A549 (cell line): Measurements from ENCODE around the gene LSM3. TPM values are rescaled to one million over a fixed set of nuclear protein-coding genes. Genes with fewer than 3 reads are reported as not detected.

Source experiments
- ATAC-seq, 2 experiments: fragments of 200-7000 bp in 1 of 2; fragments of >200 bp in 1 of 2; cut with Nextera tagmentation in 1 of 2; cut with Tn5 transposase in 1 of 2; 3 replicates each; pipeline versions ENCODE4 v1.8.0 to v1.9.1; 2018 to 2020; ENCODE audit warnings: mild to moderate bottlenecking in 1 of 2, moderate library complexity in 1 of 2
- CTCF ChIA-PET: fragments of 300-600 bp; sonication (Branson Sonifier 250); formaldehyde crosslinking; extraction: SDS; loops from one replicate; lab custom pipeline; 2021; ENCODE audit warnings: antibody characterized with exemption, inconsistent platforms; lab: Yijun Ruan, JAX
- POLR2A ChIA-PET: fragments of 350-600 bp; formaldehyde crosslinking; extraction: SDS; loops from one replicate; lab custom pipeline; 2021; ENCODE audit warnings: antibody characterized with exemption, inconsistent platforms; lab: Yijun Ruan, JAX
- DNase-seq, 2 experiments: peaks; one replicate each; pipeline versions ENCODE4 v3.0.0 to v3.0.0-alpha.2; 2011 to 2016; ENCODE audit warnings: low read depth in 1 of 2, low spot score in 1 of 2
- FAIRE-seq: peaks from 2 replicates; lab custom pipeline; 2011; peaks lifted over from hg19 to GRCh38; lab: Jason Lieb, UNC
- H3K27ac ChIP-seq, 2 experiments: fragments of >200 bp; sonication (Bioruptor Twin); formaldehyde crosslinking; 3 replicates each; pipeline ENCODE4 v1.5.1; 2016 to 2017
- H3K4me1 ChIP-seq: fragments of >200 bp; sonication (Bioruptor Twin); formaldehyde crosslinking; 3 replicates; pipeline ENCODE4 v1.6.1; 2016
- H3K4me2 ChIP-seq: fragments of >200 bp; sonication (Bioruptor Twin); formaldehyde crosslinking; 3 replicates; pipeline ENCODE4 v1.6.1; 2016
- H3K4me3 ChIP-seq: fragments of >200 bp; sonication (Bioruptor Twin); formaldehyde crosslinking; 3 replicates; pipeline ENCODE4 v1.5.1; 2016
- H3K9me3 ChIP-seq: fragments of >200 bp; sonication (Bioruptor Twin); formaldehyde crosslinking; 3 replicates; pipeline ENCODE4 v1.6.1; 2016
- CBX2 ChIP-seq: fragments of 200-600 bp; sonication (generic); IDR thresholded peaks from 2 replicates; pipeline ENCODE4 v1.6.1; 2016; ENCODE audit warnings: low read depth, mild to moderate bottlenecking, borderline replicate concordance
- EHMT2 ChIP-seq: fragments of 200-600 bp; sonication (generic); IDR thresholded peaks from 2 replicates; pipeline ENCODE4 v1.6.1; 2016; ENCODE audit warnings: antibody characterized with exemption, low read depth, mild to moderate bottlenecking, moderate library complexity
- ESRRA ChIP-seq: fragments of 150-350 bp; IDR thresholded peaks from 2 replicates; pipeline ENCODE4 v1.6.1; 2014; ENCODE audit warnings: mild to moderate bottlenecking, low read length, borderline replicate concordance
- FOSL2 ChIP-seq, 2 experiments: fragments of 450-650 bp in 1 of 2; fragments of >200 bp in 1 of 2; sonication (Bioruptor Twin) in 1 of 2; formaldehyde crosslinking; IDR thresholded peaks; 2 replicates each; pipeline versions ENCODE4 v1.5.0 to v1.6.1; 2016 to 2020; ENCODE audit warnings: mild to moderate bottlenecking in 1 of 2, moderate library complexity in 1 of 2
- HDAC2 ChIP-seq: fragments of 200-600 bp; sonication (generic); IDR thresholded peaks from 2 replicates; pipeline ENCODE4 v1.6.1; 2016
- HEYL ChIP-seq: fragments of 250-450 bp; sonication (Bioruptor Pico); IDR thresholded peaks from 2 replicates; pipeline ENCODE4 v1.8.0; 2021; ENCODE audit warnings: mild to moderate bottlenecking, moderate library complexity
- HOXA7 ChIP-seq: fragments of 250-450 bp; sonication (Bioruptor Pico); IDR thresholded peaks from 2 replicates; pipeline ENCODE4 v1.5.0; 2020; ENCODE audit warnings: mild to moderate bottlenecking, moderate library complexity
- HOXB13 ChIP-seq: fragments of 250-450 bp; sonication (Bioruptor Pico); IDR thresholded peaks from 2 replicates; pipeline ENCODE4 v1.5.0; 2020; ENCODE audit warnings: low read depth, mild to moderate bottlenecking, moderate library complexity
- JUN ChIP-seq, 2 experiments: fragments of >200 bp; sonication (Bioruptor Twin); formaldehyde crosslinking; IDR thresholded peaks; 2 replicates in 1 of 2; 3 replicates in 1 of 2; pipeline ENCODE4 v1.6.1; 2016 to 2017
- MAFK ChIP-seq: fragments of 450-650 bp; IDR thresholded peaks from 2 replicates; pipeline ENCODE4 v1.6.1; 2014; ENCODE audit not compliant: partially characterized antibody
- MYC ChIP-seq: IDR thresholded peaks from 2 replicates; pipeline ENCODE4 v1.6.1; 2012; ENCODE audit warnings: mild to moderate bottlenecking, inconsistent platforms, low read length, improper control_type of control experiment, borderline replicate concordance
- NFE2L2 ChIP-seq: fragments of 150-350 bp; conservative IDR thresholded peaks from 2 replicates; pipeline ENCODE4 v1.6.1; 2014; ENCODE audit warnings: low read length
- NPAS2 ChIP-seq: fragments of 250-450 bp; sonication (Bioruptor Pico); IDR thresholded peaks from 2 replicates; pipeline ENCODE4 v1.8.0; 2022; ENCODE audit warnings: mild to moderate bottlenecking, moderate library complexity, borderline replicate concordance
- RAD21 ChIP-seq, 2 experiments: fragments of >200 bp in 1 of 2; sonication (Bioruptor Twin) in 1 of 2; formaldehyde crosslinking in 1 of 2; IDR thresholded peaks in 1 of 2; conservative IDR thresholded peaks in 1 of 2; 2 replicates in 1 of 2; 3 replicates in 1 of 2; pipeline ENCODE4 v1.6.1; 2012 to 2018; ENCODE audit warnings: inconsistent platforms in 1 of 2
- TFCP2L1 ChIP-seq: fragments of 250-450 bp; sonication (Bioruptor Pico); IDR thresholded peaks from 2 replicates; pipeline ENCODE4 v1.5.0; 2021; ENCODE audit warnings: mild to moderate bottlenecking
- ZC3H11A ChIP-seq: fragments of 450-650 bp; IDR thresholded peaks from 2 replicates; pipeline ENCODE4 v1.6.1; 2014; ENCODE audit warnings: antibody characterized with exemption, mild to moderate bottlenecking
- ZSCAN20 ChIP-seq: fragments of 250-450 bp; sonication (Bioruptor Pico); IDR thresholded peaks from 2 replicates; pipeline ENCODE4 v1.8.0; 2022; ENCODE audit warnings: mild to moderate bottlenecking, moderate library complexity
- WGBS: methylation state at CpG from one replicate; pipeline ENCODE4 v1.1.6; 2017; ENCODE audit errors: missing lambda C conversion rate; 5-methylcytosine and 5-hydroxymethylcytosine counted together
- polyA plus RNA-seq, 4 experiments: library from polyadenylated mRNA; depleted of rRNA in 3 of 4; stranded (reverse); fragments of >200 nt; fragmentation: RNase III in 1 of 4; extraction: RNeasy Plus Mini Kit Qiagen cat#74134 plus additional on column Dnase treatment in 1 of 4; gene quantifications; 2 replicates in 3 of 4; 3 replicates in 1 of 4; pipeline ENCODE4 v1.2.3, GENCODE V29; 2011 to 2017
- TF ChIP-seq, protein P1 (sequence below): IDR thresholded peaks from 2 replicates; pipeline ENCODE4 v1.6.1; 2012
- TF ChIP-seq, protein P2 (sequence below): fragments of 150-350 bp; IDR thresholded peaks from 2 replicates; pipeline ENCODE4 v1.6.1; 2014; ENCODE audit warnings: low read depth, mild to moderate bottlenecking, low read length
- TF ChIP-seq, protein P3 (sequence below): fragments of >200 bp; sonication (Bioruptor Twin); formaldehyde crosslinking; IDR thresholded peaks from 3 replicates; pipeline ENCODE4 v1.5.1; 2016
- TF ChIP-seq, protein P4 (sequence below): IDR thresholded peaks from 2 replicates; pipeline ENCODE4 v1.6.1; 2012; ENCODE audit warnings: low read depth, borderline replicate concordance
- TF ChIP-seq, protein P5 (sequence below): fragments of 200-600 bp; sonication (generic); IDR thresholded peaks from 2 replicates; pipeline ENCODE4 v1.6.1; 2016; ENCODE audit warnings: antibody characterized with exemption, mild to moderate bottlenecking, moderate library complexity

The LSM3 gene
- polyA plus RNA-seq, 2 of the 4 experiments (the other 2 are of a cell fraction) = 23.9 to 32.0 TPM

DNA sequence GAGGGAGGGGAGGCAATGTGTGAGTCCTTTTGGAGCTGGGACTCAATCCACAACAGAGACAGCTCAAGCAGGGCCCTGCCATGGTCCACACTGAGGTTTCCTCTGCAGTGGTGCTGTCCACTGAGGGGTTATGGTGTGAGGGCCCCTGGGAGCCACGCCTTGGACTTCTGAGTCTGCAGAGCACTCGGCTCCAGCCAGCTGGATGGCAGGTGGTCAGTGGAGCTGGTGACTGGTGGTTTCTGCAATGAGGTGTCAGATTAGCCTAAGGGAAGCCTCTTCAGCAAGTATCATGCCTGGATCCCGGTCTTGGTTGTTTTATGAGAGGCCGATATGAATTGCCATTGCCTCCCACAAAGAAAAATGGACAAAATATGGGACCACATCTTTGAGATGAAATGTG is 21.7 kb downstream of the LSM3 start:
- 94% methylated on average over 4 of the region's 4 CpGs for WGBS
- no peak for ATAC-seq

DNA sequence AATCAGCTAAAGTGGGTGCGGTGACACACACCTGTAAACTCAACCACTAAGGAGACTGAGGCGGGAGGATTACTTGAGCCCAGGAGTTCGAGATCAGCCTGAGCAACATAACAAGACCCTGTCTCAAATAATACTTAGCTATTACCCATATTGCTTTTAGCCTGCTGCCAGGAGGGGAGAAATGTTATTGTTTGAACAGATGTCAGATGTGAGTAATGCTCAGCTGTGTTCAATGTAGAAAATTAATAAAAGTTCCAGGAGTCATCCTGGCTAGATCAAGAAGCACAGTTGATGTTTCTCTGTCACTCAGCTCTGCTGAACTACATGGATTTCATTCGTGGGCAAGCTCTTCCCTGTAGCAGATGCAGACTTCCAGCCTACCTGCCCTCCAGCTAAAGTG is 22.2 kb downstream of the LSM3 start:
- no peak overlapping the region for H3K27ac ChIP-seq
- no peaks in the 10 kb centered on the region for H3K9me3 ChIP-seq
- FAIRE-seq (no peak), DNase-seq (no peak), ATAC-seq (no peak)
- CTCF ChIA-PET = interaction anchor here (0.6 to 5.4 kb wide), 15 partner anchors 13 to 720 kb away, joined by 3 to 69 read pairs (median 4); no protein-coding TSS in a partner anchor
- WGBS = 92% methylated on average over 4 of the region's 4 CpGs
- no peaks in the 10 kb centered on the region for H3K4me1 ChIP-seq
- POLR2A ChIA-PET = interaction anchor here (1.3 kb wide), 1 partner anchor 22 kb away, joined by 6 read pairs; the partner anchor contains the start of genes LSM3 and XPC
- H3K4me3 ChIP-seq = no peak overlapping the region
- no peak overlapping the region for H3K4me2 ChIP-seq
- no peak for TF ChIP-seq FOSL2 (IDR thresholded peaks at IDR 0.05)
- no peak for TF ChIP-seq FOSL2 (CRISPR knock-in tag; IDR thresholded peaks at IDR 0.05)
- TF ChIP-seq, protein P1, sequence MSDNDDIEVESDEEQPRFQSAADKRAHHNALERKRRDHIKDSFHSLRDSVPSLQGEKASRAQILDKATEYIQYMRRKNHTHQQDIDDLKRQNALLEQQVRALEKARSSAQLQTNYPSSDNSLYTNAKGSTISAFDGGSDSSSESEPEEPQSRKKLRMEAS = no peak
- TF ChIP-seq HOXB13 = no peak
- no peak for TF ChIP-seq HOXA7
- TF ChIP-seq RAD21 (conservative IDR thresholded peaks at IDR 0.05 in 1 of 2, IDR thresholded peaks at IDR 0.05 in 1 of 2) = no peak
- no peak for TF ChIP-seq HDAC2
- no peak for TF ChIP-seq ESRRA

More for the DNA sequence above, 21.7 kb downstream of the LSM3 start:
- no peaks in the 10 kb centered on the region for H3K4me1 ChIP-seq
- TF ChIP-seq ESRRA (no peak), NFE2L2 (no peak), ZC3H11A (no peak), RAD21 (conservative IDR thresholded peaks at IDR 0.05 in 1 of 2, IDR thresholded peaks at IDR 0.05 in 1 of 2) (no peak), MYC (no peak), EHMT2 (no peak), NPAS2 (CRISPR knock-in tag) (no peak), MAFK (no peak), HEYL (CRISPR knock-in tag) (no peak), TFCP2L1 (CRISPR knock-in tag) (no peak), ZSCAN20 (no peak), JUN (IDR thresholded peaks at IDR 0.05) (no peak), CBX2 (no peak)
- TF ChIP-seq, protein P2, sequence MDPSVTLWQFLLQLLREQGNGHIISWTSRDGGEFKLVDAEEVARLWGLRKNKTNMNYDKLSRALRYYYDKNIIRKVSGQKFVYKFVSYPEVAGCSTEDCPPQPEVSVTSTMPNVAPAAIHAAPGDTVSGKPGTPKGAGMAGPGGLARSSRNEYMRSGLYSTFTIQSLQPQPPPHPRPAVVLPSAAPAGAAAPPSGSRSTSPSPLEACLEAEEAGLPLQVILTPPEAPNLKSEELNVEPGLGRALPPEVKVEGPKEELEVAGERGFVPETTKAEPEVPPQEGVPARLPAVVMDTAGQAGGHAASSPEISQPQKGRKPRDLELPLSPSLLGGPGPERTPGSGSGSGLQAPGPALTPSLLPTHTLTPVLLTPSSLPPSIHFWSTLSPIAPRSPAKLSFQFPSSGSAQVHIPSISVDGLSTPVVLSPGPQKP = no peak
- TF ChIP-seq, protein P1 = no peak
- TF ChIP-seq, protein P3, sequence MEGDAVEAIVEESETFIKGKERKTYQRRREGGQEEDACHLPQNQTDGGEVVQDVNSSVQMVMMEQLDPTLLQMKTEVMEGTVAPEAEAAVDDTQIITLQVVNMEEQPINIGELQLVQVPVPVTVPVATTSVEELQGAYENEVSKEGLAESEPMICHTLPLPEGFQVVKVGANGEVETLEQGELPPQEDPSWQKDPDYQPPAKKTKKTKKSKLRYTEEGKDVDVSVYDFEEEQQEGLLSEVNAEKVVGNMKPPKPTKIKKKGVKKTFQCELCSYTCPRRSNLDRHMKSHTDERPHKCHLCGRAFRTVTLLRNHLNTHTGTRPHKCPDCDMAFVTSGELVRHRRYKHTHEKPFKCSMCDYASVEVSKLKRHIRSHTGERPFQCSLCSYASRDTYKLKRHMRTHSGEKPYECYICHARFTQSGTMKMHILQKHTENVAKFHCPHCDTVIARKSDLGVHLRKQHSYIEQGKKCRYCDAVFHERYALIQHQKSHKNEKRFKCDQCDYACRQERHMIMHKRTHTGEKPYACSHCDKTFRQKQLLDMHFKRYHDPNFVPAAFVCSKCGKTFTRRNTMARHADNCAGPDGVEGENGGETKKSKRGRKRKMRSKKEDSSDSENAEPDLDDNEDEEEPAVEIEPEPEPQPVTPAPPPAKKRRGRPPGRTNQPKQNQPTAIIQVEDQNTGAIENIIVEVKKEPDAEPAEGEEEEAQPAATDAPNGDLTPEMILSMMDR = no peak
- TF ChIP-seq, protein P4, sequence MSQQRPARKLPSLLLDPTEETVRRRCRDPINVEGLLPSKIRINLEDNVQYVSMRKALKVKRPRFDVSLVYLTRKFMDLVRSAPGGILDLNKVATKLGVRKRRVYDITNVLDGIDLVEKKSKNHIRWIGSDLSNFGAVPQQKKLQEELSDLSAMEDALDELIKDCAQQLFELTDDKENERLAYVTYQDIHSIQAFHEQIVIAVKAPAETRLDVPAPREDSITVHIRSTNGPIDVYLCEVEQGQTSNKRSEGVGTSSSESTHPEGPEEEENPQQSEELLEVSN = no peak
- TF ChIP-seq, protein P5, sequence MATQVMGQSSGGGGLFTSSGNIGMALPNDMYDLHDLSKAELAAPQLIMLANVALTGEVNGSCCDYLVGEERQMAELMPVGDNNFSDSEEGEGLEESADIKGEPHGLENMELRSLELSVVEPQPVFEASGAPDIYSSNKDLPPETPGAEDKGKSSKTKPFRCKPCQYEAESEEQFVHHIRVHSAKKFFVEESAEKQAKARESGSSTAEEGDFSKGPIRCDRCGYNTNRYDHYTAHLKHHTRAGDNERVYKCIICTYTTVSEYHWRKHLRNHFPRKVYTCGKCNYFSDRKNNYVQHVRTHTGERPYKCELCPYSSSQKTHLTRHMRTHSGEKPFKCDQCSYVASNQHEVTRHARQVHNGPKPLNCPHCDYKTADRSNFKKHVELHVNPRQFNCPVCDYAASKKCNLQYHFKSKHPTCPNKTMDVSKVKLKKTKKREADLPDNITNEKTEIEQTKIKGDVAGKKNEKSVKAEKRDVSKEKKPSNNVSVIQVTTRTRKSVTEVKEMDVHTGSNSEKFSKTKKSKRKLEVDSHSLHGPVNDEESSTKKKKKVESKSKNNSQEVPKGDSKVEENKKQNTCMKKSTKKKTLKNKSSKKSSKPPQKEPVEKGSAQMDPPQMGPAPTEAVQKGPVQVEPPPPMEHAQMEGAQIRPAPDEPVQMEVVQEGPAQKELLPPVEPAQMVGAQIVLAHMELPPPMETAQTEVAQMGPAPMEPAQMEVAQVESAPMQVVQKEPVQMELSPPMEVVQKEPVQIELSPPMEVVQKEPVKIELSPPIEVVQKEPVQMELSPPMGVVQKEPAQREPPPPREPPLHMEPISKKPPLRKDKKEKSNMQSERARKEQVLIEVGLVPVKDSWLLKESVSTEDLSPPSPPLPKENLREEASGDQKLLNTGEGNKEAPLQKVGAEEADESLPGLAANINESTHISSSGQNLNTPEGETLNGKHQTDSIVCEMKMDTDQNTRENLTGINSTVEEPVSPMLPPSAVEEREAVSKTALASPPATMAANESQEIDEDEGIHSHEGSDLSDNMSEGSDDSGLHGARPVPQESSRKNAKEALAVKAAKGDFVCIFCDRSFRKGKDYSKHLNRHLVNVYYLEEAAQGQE = no peak
- H3K4me3 ChIP-seq = no peak overlapping the region
- POLR2A ChIA-PET = no interaction called here
- no peak overlapping the region for H3K4me2 ChIP-seq
- FAIRE-seq (no peak), DNase-seq (no peak)
- no peaks in the 10 kb centered on the region for H3K9me3 ChIP-seq
- no peak overlapping the region for H3K27ac ChIP-seq
- CTCF ChIA-PET = interaction anchor here (0.8 to 5.4 kb wide), 10 partner anchors 13 to 721 kb away, joined by 3 to 69 read pairs (median 6); no protein-coding TSS in a partner anchor
